ENCODE results near the gene MYH13. TPM values are rescaled to one million over a fixed set of nuclear protein-coding genes. Genes with fewer than 3 reads are reported as not detected.

MYH13 gene
- total RNA-seq, 4 donors from 2014 or later, result not detected

GRCh38 chr17:10368561-10368960 lies 4.2 kb downstream of the MYH13 start:
- WGBS, 2 donors, result 81 to 83% methylated on average over 3 of the region's 3 CpGs
- no peak for DNase-seq (ENCODE audit: low spot score in 2 of 2)
- no peak overlapping the region for H3K4me3 ChIP-seq (ENCODE audit: low read depth, poor library complexity, severe bottlenecking)
- intact Hi-C loops (cut with DNase I; ENCODE audit: low total_unique reads), result no loop called here
- TF ChIP-seq POLR2A (IDR thresholded peaks at IDR 0.05) (no peak), CTCF (IDR thresholded peaks at IDR 0.05) (no peak)

GRCh38 chr17:10360578-10360977 lies 12.2 kb downstream of the MYH13 start:
- no peak for DNase-seq (ENCODE audit: low spot score in 2 of 2)
- no peak overlapping the region for H3K4me3 ChIP-seq (ENCODE audit: low read depth, poor library complexity, severe bottlenecking)
- TF ChIP-seq CTCF (IDR thresholded peaks at IDR 0.05), result no peak
- TF ChIP-seq POLR2A (IDR thresholded peaks at IDR 0.05), result no peak
- intact Hi-C loops (cut with DNase I; ENCODE audit: low total_unique reads), result no loop called here

DNA sequence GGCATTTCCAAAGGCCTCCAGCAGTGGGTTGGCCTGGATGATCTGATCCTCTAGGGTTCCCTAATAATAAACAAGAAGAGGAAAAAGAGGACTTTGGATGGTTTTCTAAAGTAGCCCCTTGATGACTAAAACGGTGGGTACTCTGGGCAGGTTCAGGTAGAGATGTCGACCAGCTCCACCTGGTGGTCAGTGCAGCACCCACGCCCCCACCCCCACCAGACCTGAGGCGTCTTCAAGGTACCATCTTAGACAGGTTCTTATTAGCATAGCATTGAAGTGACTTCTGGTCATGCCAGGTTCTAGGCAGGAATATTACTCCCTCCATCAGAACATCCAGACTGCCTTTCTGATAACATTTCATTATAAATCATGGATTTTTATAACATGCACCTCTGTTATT lies 15.0 kb downstream of the MYH13 start:
- DNase-seq (ENCODE audit: low spot score in 2 of 2), result no peak
- no peak overlapping the region for H3K4me3 ChIP-seq (ENCODE audit: low read depth, poor library complexity, severe bottlenecking)
- TF ChIP-seq POLR2A (IDR thresholded peaks at IDR 0.05) (no peak), CTCF (IDR thresholded peaks at IDR 0.05) (no peak)
- intact Hi-C loops (cut with DNase I; ENCODE audit: low total_unique reads), result no loop called here
- WGBS, 2 donors, result 20 to 23% methylated on average over 4 of the region's 4 CpGs

- H3K4me3 ChIP-seq (ENCODE audit: low read depth, poor library complexity, severe bottlenecking), result no peak overlapping the region
- no peak for DNase-seq (ENCODE audit: low spot score in 2 of 2)
- no peak for TF ChIP-seq POLR2A (IDR thresholded peaks at IDR 0.05)
- TF ChIP-seq CTCF (IDR thresholded peaks at IDR 0.05), result no peak
- intact Hi-C loops (cut with DNase I; ENCODE audit: low total_unique reads), result no loop called here
- WGBS, 2 donors, result 81% methylated on average over 9 of the region's 9 CpGs
Measured at GRCh38 chr17:10354651-10355050, 18.2 kb downstream of the MYH13 start.

DNA sequence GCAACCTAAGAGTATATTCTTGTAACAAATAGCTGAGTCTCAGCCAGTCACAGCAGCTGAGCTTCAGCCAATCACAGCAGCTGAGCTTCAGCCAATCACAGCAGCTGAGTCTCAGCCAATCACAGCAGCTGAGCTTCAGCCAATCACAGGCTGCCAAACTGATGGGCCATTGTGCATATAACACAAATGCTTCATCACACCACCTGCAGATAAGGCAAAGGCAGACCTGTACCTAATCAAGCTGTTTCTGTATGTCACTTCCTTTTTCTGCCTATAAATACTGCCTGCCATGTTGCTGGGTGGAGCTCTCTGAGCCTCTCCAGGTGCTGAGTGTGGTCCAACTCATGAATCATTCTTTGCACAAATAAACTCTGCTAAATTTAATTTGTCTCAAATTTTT lies 19.9 kb downstream of the MYH13 start:
- intact Hi-C loops (cut with DNase I; ENCODE audit: low total_unique reads), result no loop called here
- no peak overlapping the region for H3K4me3 ChIP-seq (ENCODE audit: low read depth, poor library complexity, severe bottlenecking)
- DNase-seq (ENCODE audit: low spot score in 2 of 2), result no peak
- TF ChIP-seq POLR2A (IDR thresholded peaks at IDR 0.05), result no peak
- TF ChIP-seq CTCF (IDR thresholded peaks at IDR 0.05), result no peak

DNA sequence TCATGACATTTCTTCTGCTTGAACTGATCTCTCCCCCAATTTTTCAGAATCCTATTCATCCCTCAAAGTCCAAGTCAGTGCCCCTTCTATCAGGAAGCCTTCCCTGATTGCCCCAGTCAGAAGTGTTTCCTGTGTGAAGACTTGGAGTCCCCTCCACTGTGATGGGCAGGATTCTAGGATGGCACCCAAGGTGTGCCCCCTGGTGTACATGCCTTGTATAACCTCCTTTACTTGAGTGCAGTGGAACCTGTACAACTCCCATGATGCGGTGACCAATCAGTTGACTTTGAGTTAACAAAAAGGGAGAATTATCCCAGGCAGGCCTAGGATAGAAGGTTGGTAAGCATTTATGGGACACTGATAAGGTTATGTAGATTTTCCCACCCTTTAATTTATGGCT lies 23.4 kb downstream of the MYH13 start:
- TF ChIP-seq CTCF (IDR thresholded peaks at IDR 0.05), result no peak
- no peak for TF ChIP-seq POLR2A (IDR thresholded peaks at IDR 0.05)
- WGBS, 2 donors, result 90 to 96% methylated on average over 1 of the region's 1 CpG

More for the DNA sequence above, 23.4 kb downstream of the MYH13 start:
- DNase-seq (ENCODE audit: low spot score in 2 of 2), result no peak
- no peak overlapping the region for H3K4me3 ChIP-seq (ENCODE audit: low read depth, poor library complexity, severe bottlenecking)
- intact Hi-C loops (cut with DNase I; ENCODE audit: low total_unique reads), result no loop called here

All from lower leg skin (tissue), 4 donors.